Eye (tissue), 1 donor: ENCODE results near the gene WIPF3.

ENCODE experiments used
- DNase-seq: peaks from one replicate; pipeline ENCODE4 v3.0.0-alpha.2; 2015

Gene WIPF3

GRCh38 chr7:29848941-29849340, 42.6 kb downstream of the WIPF3 start:
- no peak for DNase-seq

- no peak for DNase-seq
These were observed 45.2 kb downstream of the WIPF3 start for GRCh38 chr7:29851487-29851886.

- DNase-seq = no peak
These were observed 46.1 kb downstream of the WIPF3 start for GRCh38 chr7:29852457-29852856.

- DNase-seq = no peak
These were observed 46.8 kb downstream of the WIPF3 start for GRCh38 chr7:29853072-29853471.

- no peak for DNase-seq
These were observed 47.5 kb downstream of the WIPF3 start for GRCh38 chr7:29853789-29854188.

- no peak for DNase-seq
These were observed 48.1 kb downstream of the WIPF3 start for GRCh38 chr7:29854257-29854938.

- no peak for DNase-seq
These were observed 51.3 kb downstream of the WIPF3 start for GRCh38 chr7:29857654-29858053.

- DNase-seq = no peak
These were observed 52.1 kb downstream of the WIPF3 start for GRCh38 chr7:29858191-29858951.

- DNase-seq = no peak
These were observed 52.8 kb downstream of the WIPF3 start for GRCh38 chr7:29859104-29859503.

- DNase-seq = no peak
These were observed 53.3 kb downstream of the WIPF3 start for GRCh38 chr7:29859524-29860185.

GRCh38 chr7:29860186-29860585, 53.9 kb downstream of the WIPF3 start:
- no peak for DNase-seq

- DNase-seq = no peak
These were observed 55.6 kb downstream of the WIPF3 start for GRCh38 chr7:29861884-29862283.

- DNase-seq = no peak
These were observed 58.3 kb downstream of the WIPF3 start for GRCh38 chr7:29864656-29865055.

- DNase-seq = no peak
These were observed 59.2 kb downstream of the WIPF3 start for GRCh38 chr7:29865526-29865925.

- DNase-seq = no peak
These were observed 60.2 kb downstream of the WIPF3 start for GRCh38 chr7:29866490-29866930.

GRCh38 chr7:29871787-29872398, 65.6 kb downstream of the WIPF3 start:
- no peak for DNase-seq

- DNase-seq = no peak
These were observed 67.5 kb downstream of the WIPF3 start for GRCh38 chr7:29873644-29874294.

- DNase-seq = no peak
These were observed 69.4 kb downstream of the WIPF3 start for GRCh38 chr7:29875741-29876140.

- DNase-seq = peak; percentile 27
These were observed 70.9 kb downstream of the WIPF3 start for GRCh38 chr7:29877196-29877595.

- DNase-seq = peak; percentile 76
These were observed 71.9 kb downstream of the WIPF3 start for GRCh38 chr7:29878081-29878688.

- no peak for DNase-seq
These were observed 73.3 kb downstream of the WIPF3 start for GRCh38 chr7:29879609-29880008.

GRCh38 chr7:29881724-29882123, 75.4 kb downstream of the WIPF3 start:
- DNase-seq = no peak
